Measurements from ENCODE around the gene CLCF1. TPM values are rescaled to one million over a fixed set of nuclear protein-coding genes. Genes with fewer than 3 reads are reported as not detected.

The CLCF1 gene
- total RNA-seq, 2 experiments from 2014 or later, result 0.39 to 0.45 TPM

GRCh38 chr11:67393990-67394389, 20.6 kb upstream of the CLCF1 start:
- POLR2A ChIA-PET, result no interaction called here
- Mint-ChIP-seq H3K27ac (no peak overlapping the region), H3K4me1 (ENCODE audit: low read depth) (peaks cover 54% of the 10 kb centered on the region)

GRCh38 chr11:67393437-67393836, 20.0 kb upstream of the CLCF1 start:
- POLR2A ChIA-PET, result interaction anchor here (3.5 kb wide), 1 partner anchor 9 kb away, joined by 38 read pairs; the partner anchor contains the start of genes PPP1CA and TBC1D10C
- H3K4me3 Mint-ChIP-seq, result peak overlapping the region; percentile 92
- intact Hi-C loops (cut with micrococcal nuclease), result loop anchor here (5.0 kb wide), 1 partner anchor 34 kb away; the partner anchor contains the start of gene RPS6KB2
- peaks cover 16% of the 10 kb centered on the region for H3K36me3 Mint-ChIP-seq
- no peak overlapping the region for H3K27ac Mint-ChIP-seq
- CTCF ChIA-PET, result interaction anchor here (1.4 to 3.3 kb wide), 2 partner anchors 10 to 42 kb away, joined by 3 to 24 read pairs; no protein-coding TSS in a partner anchor
- peaks cover 51% of the 10 kb centered on the region for H3K4me1 Mint-ChIP-seq (ENCODE audit: low read depth)
- H3K9me3 Mint-ChIP-seq, result no peaks in the 10 kb centered on the region
- no peaks in the 10 kb centered on the region for H3K27me3 Mint-ChIP-seq
- DNase-seq, result no peak

More at GRCh38 chr11:67393990-67394389, 20.6 kb upstream of the CLCF1 start:
- CTCF ChIA-PET, result interaction anchor here (1.4 to 1.5 kb wide), 2 partner anchors 11 kb away, joined by 3 read pairs; no protein-coding TSS in a partner anchor
- Mint-ChIP-seq H3K4me3 (no peak overlapping the region), H3K36me3 (peaks cover 18% of the 10 kb centered on the region), H3K9me3 (no peaks in the 10 kb centered on the region), H3K27me3 (no peaks in the 10 kb centered on the region)
- DNase-seq, result no peak
- intact Hi-C loops (cut with micrococcal nuclease), result loop anchor here (5.0 kb wide), 1 partner anchor 33 kb away; the partner anchor contains the start of gene RPS6KB2

- ChIA-PET CTCF (interaction anchor here (0.8 to 3.3 kb wide), 14 partner anchors 9 to 95 kb away, joined by 3 to 28 read pairs (median 6); partner anchors contain the start of gene PPP1CA), POLR2A (interaction anchor here (0.7 to 3.5 kb wide), 9 partner anchors 10 to 152 kb away, joined by 3 to 38 read pairs (median 5); partner anchors contain the start of genes PPP1CA and TBC1D10C)
- Mint-ChIP-seq H3K27me3 (no peaks in the 10 kb centered on the region), H3K4me1 (ENCODE audit: low read depth) (peaks cover 40% of the 10 kb centered on the region), H3K27ac (peak overlapping the region; percentile 76), H3K36me3 (peaks cover 7% of the 10 kb centered on the region), H3K9me3 (no peaks in the 10 kb centered on the region), H3K4me3 (peak overlapping the region; percentile 92)
- DNase-seq, result no peak
- intact Hi-C loops (cut with micrococcal nuclease), result loop anchor here (5.0 kb wide), 1 partner anchor 35 kb away; the partner anchor contains the start of gene RPS6KB2
These were observed 18.9 kb upstream of the CLCF1 start for GRCh38 chr11:67392183-67392715.

- Mint-ChIP-seq H3K27ac (peak within 1 kb of the TSS; percentile 76), H3K36me3 (peaks cover 3% of the 10 kb centered on the region), H3K27me3 (no peaks in the 10 kb centered on the region), H3K9me3 (no peaks in the 10 kb centered on the region), H3K4me1 (ENCODE audit: low read depth) (peaks cover 33% of the 10 kb centered on the region), H3K4me3 (peak within 1 kb of the TSS; percentile 92)
- CTCF ChIA-PET, result interaction anchor here (0.6 to 3.3 kb wide), 16 partner anchors 9 to 96 kb away, joined by 3 to 28 read pairs (median 4); partner anchors contain the start of gene PPP1CA
- peak; percentile 95 for DNase-seq
- POLR2A ChIA-PET, result interaction anchor here (0.7 to 3.5 kb wide), 9 partner anchors 9 to 152 kb away, joined by 3 to 38 read pairs (median 5); partner anchors contain the start of genes PPP1CA and TBC1D10C
- intact Hi-C loops (cut with micrococcal nuclease), result loop anchor here (5.0 kb wide), 1 partner anchor 36 kb away; the partner anchor contains the start of gene RPS6KB2
These were observed 18.1 kb upstream of the CLCF1 start, which contains the start of gene RAD9A for GRCh38 chr11:67391304-67392182. RAD9A (plus strand) TSS chr11:67391986; CDS start chr11:67392045, 59 bp downstream.

- H3K27ac Mint-ChIP-seq, result peak overlapping the region; percentile 33
- ChIA-PET POLR2A (interaction anchor here (1.1 to 3.5 kb wide), 4 partner anchors 9 to 77 kb away, joined by 4 to 38 read pairs (median 6); partner anchors contain the start of genes PPP1CA and TBC1D10C), CTCF (interaction anchor here (0.6 to 3.3 kb wide), 11 partner anchors 9 to 72 kb away, joined by 3 to 28 read pairs (median 6); partner anchors contain the start of gene PPP1CA)
- H3K4me3 Mint-ChIP-seq, result peak overlapping the region; percentile 92
- no peak for DNase-seq
- H3K36me3 Mint-ChIP-seq, result no peaks in the 10 kb centered on the region
- H3K4me1 Mint-ChIP-seq (ENCODE audit: low read depth), result peaks cover 29% of the 10 kb centered on the region
- no peaks in the 10 kb centered on the region for H3K9me3 Mint-ChIP-seq
- H3K27me3 Mint-ChIP-seq, result no peaks in the 10 kb centered on the region
- intact Hi-C loops (cut with micrococcal nuclease), result loop anchor here (5.0 kb wide), 1 partner anchor 36 kb away; the partner anchor contains the start of gene RPS6KB2
These were observed 17.5 kb upstream of the CLCF1 start for GRCh38 chr11:67390947-67391303.

- peak; percentile 74 for DNase-seq
- no peak overlapping the region for H3K27ac Mint-ChIP-seq
- no peaks in the 10 kb centered on the region for H3K36me3 Mint-ChIP-seq
- H3K9me3 Mint-ChIP-seq, result no peaks in the 10 kb centered on the region
- peak overlapping the region; percentile 38 for H3K4me3 Mint-ChIP-seq
- intact Hi-C loops (cut with micrococcal nuclease), result loop anchor here (1.0 kb wide), 1 partner anchor 117 kb away; no protein-coding TSS in a partner anchor
- POLR2A ChIA-PET, result no interaction called here
- peaks cover 29% of the 10 kb centered on the region for H3K4me1 Mint-ChIP-seq (ENCODE audit: low read depth)
- no peaks in the 10 kb centered on the region for H3K27me3 Mint-ChIP-seq
- CTCF ChIA-PET, result interaction anchor here (1.1 to 21.4 kb wide), 5 partner anchors 15 to 79 kb away, joined by 3 to 995 read pairs (median 4); partner anchors contain the start of genes POLD4, TBC1D10C and TMEM134
These were observed 16.1 kb upstream of the CLCF1 start for GRCh38 chr11:67389477-67389876.

GRCh38 chr11:67387518-67387917, 14.1 kb upstream of the CLCF1 start:
- no peak for DNase-seq
- Mint-ChIP-seq H3K4me1 (ENCODE audit: low read depth) (peaks cover 19% of the 10 kb centered on the region), H3K27ac (no peak overlapping the region), H3K36me3 (no peaks in the 10 kb centered on the region), H3K9me3 (no peaks in the 10 kb centered on the region), H3K4me3 (no peak overlapping the region), H3K27me3 (no peaks in the 10 kb centered on the region)
- ChIA-PET POLR2A (interaction anchor here (0.6 kb wide), 1 partner anchor 17 kb away, joined by 3 read pairs; no protein-coding TSS in a partner anchor), CTCF (interaction anchor here (0.9 to 21.4 kb wide), 5 partner anchors 16 to 270 kb away, joined by 3 to 995 read pairs (median 20); partner anchors contain the start of genes CLCF1 and POLD4)
- intact Hi-C loops (cut with micrococcal nuclease), result no loop called here

- Mint-ChIP-seq H3K36me3 (no peaks in the 10 kb centered on the region), H3K4me3 (no peak overlapping the region), H3K9me3 (no peaks in the 10 kb centered on the region), H3K27ac (no peak overlapping the region), H3K27me3 (no peaks in the 10 kb centered on the region), H3K4me1 (ENCODE audit: low read depth) (peaks cover 17% of the 10 kb centered on the region)
- CTCF ChIA-PET, result interaction anchor here (0.6 to 21.4 kb wide), 7 partner anchors 16 to 271 kb away, joined by 3 to 995 read pairs (median 3); partner anchors contain the start of genes CLCF1, POLD4 and TBC1D10C
- POLR2A ChIA-PET, result interaction anchor here (0.6 kb wide), 2 partner anchors 17 to 129 kb away, joined by 3 read pairs; no protein-coding TSS in a partner anchor
- intact Hi-C loops (cut with micrococcal nuclease), result no loop called here
- DNase-seq, result no peak
These were observed 13.7 kb upstream of the CLCF1 start for GRCh38 chr11:67387069-67387468.

GRCh38 chr11:67384851-67385366, 11.5 kb upstream of the CLCF1 start:
- Mint-ChIP-seq H3K4me3 (no peak overlapping the region), H3K27ac (no peak overlapping the region), H3K36me3 (no peaks in the 10 kb centered on the region), H3K4me1 (ENCODE audit: low read depth) (peaks cover 9% of the 10 kb centered on the region), H3K9me3 (no peaks in the 10 kb centered on the region), H3K27me3 (no peaks in the 10 kb centered on the region)
- intact Hi-C loops (cut with micrococcal nuclease), result loop anchor here (5.0 kb wide), 1 partner anchor 123 kb away; no protein-coding TSS in a partner anchor
- ChIA-PET CTCF (interaction anchor here (0.6 to 21.4 kb wide), 6 partner anchors 13 to 304 kb away, joined by 3 to 995 read pairs (median 12); partner anchors contain the start of genes CLCF1 and POLD4), POLR2A (no interaction called here)
- DNase-seq, result no peak

GRCh38 chr11:67382276-67383136, 9.1 kb upstream of the CLCF1 start:
- no peak overlapping the region for H3K27ac Mint-ChIP-seq
- intact Hi-C loops (cut with micrococcal nuclease), result loop anchor here (1.0 to 5.0 kb wide), 4 partner anchors 25 to 301 kb away; no protein-coding TSS in a partner anchor
- no peaks in the 10 kb centered on the region for H3K36me3 Mint-ChIP-seq
- H3K27me3 Mint-ChIP-seq, result no peaks in the 10 kb centered on the region
- ChIA-PET CTCF (interaction anchor here (0.5 to 21.4 kb wide), 34 partner anchors 10 to 302 kb away, joined by 3 to 995 read pairs (median 6); partner anchors contain the start of genes ANKRD13D, CLCF1, GRK2 and POLD4), POLR2A (interaction anchor here (0.7 to 2.4 kb wide), 6 partner anchors 9 to 31 kb away, joined by 3 to 14 read pairs (median 4); partner anchors contain the start of genes POLD4 and RAD9A)
- no peak overlapping the region for H3K4me3 Mint-ChIP-seq
- DNase-seq, result peak; percentile 90
- H3K9me3 Mint-ChIP-seq, result no peaks in the 10 kb centered on the region
- H3K4me1 Mint-ChIP-seq (ENCODE audit: low read depth), result peaks cover 6% of the 10 kb centered on the region

All from activated CD4-positive, alpha-beta memory T cell treated with anti-CD3 and anti-CD28 coated beads for 36 hours (primary cell).